ENCODE data around the gene LTBP1. TPM values are rescaled to one million over a fixed set of nuclear protein-coding genes. Genes with fewer than 3 reads are reported as not detected.

LTBP1 gene
- total and polyA plus RNA-seq, 2 donors (not counting 1 experiment from before 2014, with no cell fraction given) = 0.69 TPM; not detected in 1

DNA sequence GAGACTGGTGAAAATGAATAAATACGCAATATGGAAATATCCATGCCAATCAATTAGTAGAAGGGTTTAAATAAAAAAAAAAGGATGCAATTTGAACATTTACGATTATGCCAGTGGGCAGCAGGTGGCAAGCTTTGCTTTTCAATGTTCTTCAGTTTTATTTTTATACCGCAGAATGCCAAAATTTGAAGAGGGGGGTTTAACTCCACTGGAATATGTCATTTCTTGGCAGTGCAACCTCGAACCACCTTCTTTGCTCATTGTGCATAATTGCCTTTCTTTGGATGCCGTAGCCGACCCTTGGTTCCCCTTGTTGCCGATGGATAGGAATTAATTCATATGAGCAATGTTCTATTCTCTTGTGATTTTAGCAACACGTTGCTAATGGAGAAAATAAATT, 88.0 kb downstream of the LTBP1 start:
- H3K27ac ChIP-seq (ENCODE audit: low read length in 2 of 2) = no peak overlapping the region
- H3K27me3 ChIP-seq (replicated peaks in 1 of 4; ENCODE audit: control extremely low read depth in 1 of 4, control insufficient read depth in 3 of 4, insufficient read depth in 4 of 4, low read length in 3 of 4) = no peaks in the 10 kb centered on the region
- no peak overlapping the region for H3K27ac Mint-ChIP-seq
- WGBS (ENCODE audit: insufficient coverage) = 82% methylated on average over 7 of the region's 8 CpGs
- ChIA-PET CTCF (no interaction called here), POLR2A (no interaction called here)
- no peak overlapping the region for H3K4me3 Mint-ChIP-seq
- H3K27me3 Mint-ChIP-seq = no peaks in the 10 kb centered on the region
- ATAC-seq (ENCODE audit: low read depth) (no peak), DNase-seq (no peak)
- intact Hi-C loops (cut with micrococcal nuclease) = no loop called here
- no peaks in the 10 kb centered on the region for H3K36me3 ChIP-seq (replicated peaks in 1 of 2; ENCODE audit: control extremely low read depth in 1 of 2, control insufficient read depth in 1 of 2, extremely low read depth in 1 of 2, insufficient read depth in 2 of 2, low read length in 1 of 2)
- no peak overlapping the region for H3K4me2 ChIP-seq (replicated peaks; ENCODE audit: low read depth, low read length, poor library complexity, severe bottlenecking)
- no peak for TF ChIP-seq EZH2 (IDR thresholded peaks at IDR 0.05; ENCODE audit: borderline replicate concordance, insufficient read depth, low read depth, low read length, poor library complexity, severe bottlenecking)
- TF ChIP-seq, protein P1, sequence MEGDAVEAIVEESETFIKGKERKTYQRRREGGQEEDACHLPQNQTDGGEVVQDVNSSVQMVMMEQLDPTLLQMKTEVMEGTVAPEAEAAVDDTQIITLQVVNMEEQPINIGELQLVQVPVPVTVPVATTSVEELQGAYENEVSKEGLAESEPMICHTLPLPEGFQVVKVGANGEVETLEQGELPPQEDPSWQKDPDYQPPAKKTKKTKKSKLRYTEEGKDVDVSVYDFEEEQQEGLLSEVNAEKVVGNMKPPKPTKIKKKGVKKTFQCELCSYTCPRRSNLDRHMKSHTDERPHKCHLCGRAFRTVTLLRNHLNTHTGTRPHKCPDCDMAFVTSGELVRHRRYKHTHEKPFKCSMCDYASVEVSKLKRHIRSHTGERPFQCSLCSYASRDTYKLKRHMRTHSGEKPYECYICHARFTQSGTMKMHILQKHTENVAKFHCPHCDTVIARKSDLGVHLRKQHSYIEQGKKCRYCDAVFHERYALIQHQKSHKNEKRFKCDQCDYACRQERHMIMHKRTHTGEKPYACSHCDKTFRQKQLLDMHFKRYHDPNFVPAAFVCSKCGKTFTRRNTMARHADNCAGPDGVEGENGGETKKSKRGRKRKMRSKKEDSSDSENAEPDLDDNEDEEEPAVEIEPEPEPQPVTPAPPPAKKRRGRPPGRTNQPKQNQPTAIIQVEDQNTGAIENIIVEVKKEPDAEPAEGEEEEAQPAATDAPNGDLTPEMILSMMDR (IDR thresholded peaks at IDR 0.05) = no peak
- H3K4me1 Mint-ChIP-seq = no peaks in the 10 kb centered on the region
- H3K79me2 ChIP-seq (ENCODE audit: control insufficient read depth, insufficient read depth, low read length) = no peaks in the 10 kb centered on the region
- no peaks in the 10 kb centered on the region for H4K20me1 ChIP-seq (ENCODE audit: control insufficient read depth, insufficient read depth, low read length, poor library complexity, severe bottlenecking)
- no peaks in the 10 kb centered on the region for H3K4me1 ChIP-seq (ENCODE audit: control insufficient read depth in 2 of 2, insufficient read depth in 2 of 2, low read length in 2 of 2)
- H3K4me3 ChIP-seq (ENCODE audit: control extremely low read depth in 1 of 5, extremely low read depth in 1 of 5, insufficient read depth in 1 of 5, low read depth in 2 of 5, low read length in 4 of 5) = no peak overlapping the region
- no peaks in the 10 kb centered on the region for H3K9me3 ChIP-seq (ENCODE audit: control extremely low read depth in 1 of 3, control insufficient read depth in 2 of 3, insufficient read depth in 1 of 3, low read length in 2 of 3)
- H2AFZ ChIP-seq (ENCODE audit: insufficient read depth, low read depth, low read length, poor library complexity, severe bottlenecking) = no peak overlapping the region
- H3K9ac ChIP-seq (ENCODE audit: low read length) = no peak overlapping the region
- H3K9me3 Mint-ChIP-seq (ENCODE audit: insufficient read depth) = no peaks in the 10 kb centered on the region

DNA sequence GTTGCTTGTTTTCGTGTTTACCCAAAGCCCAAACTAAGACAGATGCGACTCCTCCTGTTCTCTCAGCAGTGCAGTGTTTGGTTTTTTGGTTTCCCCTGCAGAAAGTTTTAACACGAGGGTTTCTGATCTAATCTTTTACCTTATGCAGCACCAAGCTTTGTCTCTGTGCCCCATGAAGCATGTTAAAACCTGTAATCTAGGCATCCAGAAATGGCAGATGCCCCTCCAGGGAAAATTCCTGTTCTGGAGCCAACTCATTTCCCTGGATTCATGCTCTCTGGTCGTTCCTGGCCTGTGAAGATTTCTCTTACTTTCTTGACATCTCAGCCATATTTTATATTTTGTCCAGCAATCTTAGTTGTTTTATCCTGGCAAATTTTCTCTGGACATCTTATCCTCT, 91.5 kb downstream of the LTBP1 start:
- no peak overlapping the region for H2AFZ ChIP-seq (ENCODE audit: insufficient read depth, low read depth, low read length, poor library complexity, severe bottlenecking)
- no peak overlapping the region for H3K27ac Mint-ChIP-seq
- no peak overlapping the region for H3K4me3 Mint-ChIP-seq
- H4K20me1 ChIP-seq (ENCODE audit: control insufficient read depth, insufficient read depth, low read length, poor library complexity, severe bottlenecking) = no peaks in the 10 kb centered on the region
- no peaks in the 10 kb centered on the region for H3K9me3 ChIP-seq (ENCODE audit: control extremely low read depth in 1 of 3, control insufficient read depth in 2 of 3, insufficient read depth in 1 of 3, low read length in 2 of 3)
- 90% methylated on average over 2 of the region's 4 CpGs for WGBS (ENCODE audit: insufficient coverage)
- no peak for DNase-seq
- H3K36me3 ChIP-seq (replicated peaks in 1 of 2; ENCODE audit: control extremely low read depth in 1 of 2, control insufficient read depth in 1 of 2, extremely low read depth in 1 of 2, insufficient read depth in 2 of 2, low read length in 1 of 2) = no peaks in the 10 kb centered on the region
- H3K79me2 ChIP-seq (ENCODE audit: control insufficient read depth, insufficient read depth, low read length) = no peaks in the 10 kb centered on the region
- H3K4me1 ChIP-seq (ENCODE audit: control insufficient read depth in 2 of 2, insufficient read depth in 2 of 2, low read length in 2 of 2) = no peaks in the 10 kb centered on the region
- ATAC-seq (ENCODE audit: low read depth) = no peak
- H3K27me3 Mint-ChIP-seq = peaks cover 5% of the 10 kb centered on the region
- H3K4me3 ChIP-seq (ENCODE audit: control extremely low read depth in 1 of 5, extremely low read depth in 1 of 5, insufficient read depth in 1 of 5, low read depth in 2 of 5, low read length in 4 of 5) = no peak overlapping the region
- H3K27ac ChIP-seq (ENCODE audit: low read length in 2 of 2) = no peak overlapping the region
- no peaks in the 10 kb centered on the region for H3K4me1 Mint-ChIP-seq
- TF ChIP-seq, protein P1 (IDR thresholded peaks at IDR 0.05) = no peak
- no peak for TF ChIP-seq EZH2 (IDR thresholded peaks at IDR 0.05; ENCODE audit: borderline replicate concordance, insufficient read depth, low read depth, low read length, poor library complexity, severe bottlenecking)
- H3K27me3 ChIP-seq (replicated peaks in 1 of 4; ENCODE audit: control extremely low read depth in 1 of 4, control insufficient read depth in 3 of 4, insufficient read depth in 4 of 4, low read length in 3 of 4) = no peaks in the 10 kb centered on the region
- CTCF ChIA-PET = no interaction called here
- H3K9ac ChIP-seq (ENCODE audit: low read length) = no peak overlapping the region
- no peak overlapping the region for H3K4me2 ChIP-seq (replicated peaks; ENCODE audit: low read depth, low read length, poor library complexity, severe bottlenecking)
- no peaks in the 10 kb centered on the region for H3K9me3 Mint-ChIP-seq (ENCODE audit: insufficient read depth)
- intact Hi-C loops (cut with micrococcal nuclease) = no loop called here
- POLR2A ChIA-PET = no interaction called here
